K562 (cell line): ENCODE data around the gene RDM1.

Source experiments
- EGR1 ChIP-seq: fragments of 450-650 bp; conservative IDR thresholded peaks from 2 replicates; pipeline ENCODE4 v1.6.1; 2017; ENCODE audit warnings: mild to moderate bottlenecking
- GTF2F1 ChIP-seq: IDR thresholded peaks from 2 replicates; pipeline ENCODE4 v1.6.1; 2011; ENCODE audit warnings: low read depth, low read length, improper control_type of control experiment
- NR2C1 ChIP-seq, 2 experiments: fragments of 450-650 bp; IDR thresholded peaks; 2 replicates each; pipeline ENCODE4 v1.6.1; 2017; ENCODE audit warnings: mild to moderate bottlenecking in 2 of 2, antibody characterized with exemption in 1 of 2, inconsistent platforms in 1 of 2, missing compliant biosample characterization in 1 of 2, missing genetic modification characterization in 1 of 2
- POLR2A ChIP-seq: fragments of 450-650 bp; conservative IDR thresholded peaks from 2 replicates; pipeline ENCODE4 v1.6.1; 2016
- POLR2AphosphoS5 ChIP-seq: IDR thresholded peaks from 2 replicates; pipeline ENCODE4 v1.6.1; 2011; ENCODE audit warnings: mild to moderate bottlenecking, low read depth, low read length, moderate library complexity; ENCODE audit not compliant: control insufficient read depth, insufficient read depth
- SP2 ChIP-seq: IDR thresholded peaks from 2 replicates; pipeline ENCODE4 v1.6.1; 2011; ENCODE audit warnings: mild to moderate bottlenecking, low read depth, low read length, moderate library complexity; ENCODE audit not compliant: poor library complexity, severe bottlenecking; ENCODE audit errors: extremely low read depth
- TCF7L2 ChIP-seq: fragments of 150-350 bp; IDR thresholded peaks from 2 replicates; pipeline ENCODE4 v1.6.1; 2016; ENCODE audit warnings: low read depth, mild to moderate bottlenecking, low read length, moderate library complexity
- ZNF644 ChIP-seq: fragments of 200-800 bp; sonication (Bioruptor generic); IDR thresholded peaks from 2 replicates; pipeline ENCODE4 v1.6.1; 2016; ENCODE audit warnings: low read depth, missing genetic modification characterization, missing compliant biosample characterization
- ZNF79 ChIP-seq: fragments of 250-450 bp; sonication (Bioruptor Pico); IDR thresholded peaks from 2 replicates; pipeline ENCODE4 v1.4.0; 2020; ENCODE audit warnings: low read depth, mild to moderate bottlenecking, moderate library complexity

DNA sequence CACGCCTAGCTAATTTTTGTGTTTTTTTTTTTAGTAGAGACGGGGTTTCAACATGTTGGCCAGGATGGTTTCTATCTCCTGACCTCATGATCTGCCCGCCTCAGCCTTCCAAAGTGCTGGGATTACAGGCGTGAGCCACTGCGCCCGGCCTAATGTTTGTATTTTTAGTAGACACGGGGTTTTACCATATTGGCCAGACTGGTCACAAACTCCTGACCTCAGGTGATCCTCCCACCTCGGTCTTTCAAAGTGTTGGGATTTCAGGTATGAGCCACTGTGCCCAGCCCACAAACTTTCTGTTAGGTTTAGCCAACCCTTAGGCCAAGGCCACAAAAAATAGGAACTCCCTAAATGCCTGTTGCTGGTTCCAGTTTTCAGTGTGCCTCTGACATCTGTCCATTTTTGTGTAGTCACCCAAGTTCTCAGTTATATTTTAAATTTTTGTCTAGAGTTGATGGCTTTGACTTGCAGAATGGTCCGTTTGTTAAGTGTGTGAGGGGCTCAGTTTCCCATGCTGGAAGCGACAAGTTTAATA, 38.0 kb upstream of the RDM1 start:
- TF ChIP-seq POLR2A (no peak), GTF2F1 (no peak), TCF7L2 (no peak), ZNF644 (tag) (no peak), SP2 (no peak), EGR1 (no peak), ZNF79 (CRISPR knock-in tag) (no peak), POLR2AphosphoS5 (no peak), NR2C1 (IDR thresholded peaks at IDR 0.05) (no peak), NR2C1 (tag; IDR thresholded peaks at IDR 0.05) (no peak)
